ENCODE measurements around the gene CNN2. TPM values are rescaled to one million over a fixed set of nuclear protein-coding genes. Genes with fewer than 3 reads are reported as not detected.
A peak's percentile ranks its signal among the peaks of the same experiment; 100 is the strongest.

The CNN2 gene
- total RNA-seq, 3 donors from 2014 or later (not counting 1 experiment from before 2014, with no cell fraction given): 163 to 276 (median 179) TPM

DNA sequence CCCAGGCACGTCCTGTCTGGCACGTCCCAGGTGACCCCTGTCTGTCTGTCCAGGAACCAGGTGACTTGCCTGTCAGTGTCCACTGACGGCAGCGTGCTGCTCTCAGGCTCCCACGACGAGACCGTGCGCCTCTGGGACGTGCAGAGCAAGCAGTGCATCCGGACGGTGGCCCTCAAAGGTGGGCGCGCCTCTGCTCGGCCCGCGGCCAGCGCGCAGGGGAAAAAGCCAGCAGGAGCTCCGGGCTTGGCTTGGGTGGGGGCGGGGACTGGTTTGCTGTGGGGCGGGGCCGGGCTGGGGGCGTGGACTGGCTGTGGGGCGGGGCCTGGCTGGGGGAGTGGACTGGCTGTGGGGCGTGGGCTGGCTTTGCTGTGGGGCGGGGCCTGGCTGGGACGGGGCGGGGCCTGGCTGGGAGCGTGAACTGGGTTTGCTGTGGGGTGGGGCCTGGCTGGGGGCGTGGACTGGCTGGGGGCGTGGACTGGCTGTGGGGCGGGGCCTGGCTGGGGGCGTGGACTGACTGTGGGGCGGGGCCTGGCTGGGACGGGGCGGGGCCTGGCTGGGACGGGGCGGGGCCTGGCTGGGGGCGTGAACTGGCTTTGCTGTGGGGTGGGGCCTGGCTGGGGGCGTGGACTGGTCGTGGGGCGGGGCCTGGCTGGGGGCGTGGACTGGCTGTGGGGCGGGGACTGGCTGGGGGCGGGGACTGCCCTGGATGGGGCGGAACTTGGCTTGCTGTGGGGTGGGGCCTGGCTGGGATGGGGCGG, 35.1 kb upstream of the CNN2 start:
- no peak overlapping the region for H3K27ac Mint-ChIP-seq
- intact Hi-C loops (cut with micrococcal nuclease): no loop called here
- peaks cover 4 to 13% of the 10 kb centered on the region in 2 donors for H3K4me1 Mint-ChIP-seq
- peaks cover 12% of the 10 kb centered on the region for H3K36me3 ChIP-seq (ENCODE audit: control insufficient read depth, insufficient read depth, low read length)
- peaks cover 24% of the 10 kb centered on the region for H3K4me1 ChIP-seq (ENCODE audit: control insufficient read depth, insufficient read depth, low read length)
- no peak overlapping the region for H3K4me3 Mint-ChIP-seq
- H3K36me3 Mint-ChIP-seq: no peaks in the 10 kb centered on the region
- DNase-seq (peak in 1 of 2 donors; percentile 68), ATAC-seq (peak; percentile 64 to 77 (median 68))
- H3K27me3 ChIP-seq (ENCODE audit: control insufficient read depth, insufficient read depth, low read length): no peaks in the 10 kb centered on the region
- peaks cover 0 to 2% of the 10 kb centered on the region in 2 donors for H3K27me3 Mint-ChIP-seq (ENCODE audit: low read depth in 2 of 2)
- no peak for TF ChIP-seq CTCF (IDR thresholded peaks at IDR 0.05)
- no peaks in the 10 kb centered on the region for H3K9me3 ChIP-seq (ENCODE audit: control insufficient read depth, insufficient read depth, low read length)
- 95% methylated on average over 38 of the region's 47 CpGs for WGBS (ENCODE audit: insufficient coverage)
- H3K4me3 ChIP-seq (ENCODE audit: low read length): no peak overlapping the region
- no peaks in the 10 kb centered on the region for H3K9me3 Mint-ChIP-seq
- H3K27ac ChIP-seq (ENCODE audit: low read length): no peak overlapping the region

GRCh38 chr19:991932-992669, 34.3 kb upstream of the CNN2 start:
- DNase-seq: no peak
- H3K4me1 Mint-ChIP-seq: peaks cover 7 to 17% of the 10 kb centered on the region in 2 donors
- 96% methylated on average over 40 of the region's 42 CpGs for WGBS (ENCODE audit: insufficient coverage)

DNA sequence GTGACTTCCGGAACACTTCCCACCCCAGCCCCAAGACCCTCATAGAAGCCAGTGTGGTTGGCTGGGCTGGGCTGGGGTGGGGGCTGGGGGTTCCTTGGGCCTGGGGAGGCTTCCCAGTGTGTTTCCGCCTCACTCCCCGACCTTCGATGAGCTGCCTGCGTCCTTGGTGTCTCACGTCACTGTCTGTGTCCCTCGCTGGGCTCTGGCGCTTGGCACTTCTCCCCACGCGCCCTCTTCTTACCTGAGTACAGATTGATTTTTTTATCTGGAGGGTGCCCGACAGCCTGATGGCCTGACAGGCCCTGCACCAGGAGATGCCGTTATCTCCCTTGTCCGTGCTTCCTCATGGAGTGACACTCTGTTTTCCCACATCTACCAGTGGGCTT, 33.7 kb upstream of the CNN2 start:
- Histone ChIP-seq H3K4me3 (ENCODE audit: low read length) (no peak overlapping the region), H3K4me1 (ENCODE audit: control insufficient read depth, insufficient read depth, low read length) (peaks cover 34% of the 10 kb centered on the region), H3K27ac (ENCODE audit: low read length) (no peak overlapping the region), H3K27me3 (ENCODE audit: control insufficient read depth, insufficient read depth, low read length) (peaks cover 7% of the 10 kb centered on the region), H3K9me3 (ENCODE audit: control insufficient read depth, insufficient read depth, low read length) (no peaks in the 10 kb centered on the region), H3K36me3 (ENCODE audit: control insufficient read depth, insufficient read depth, low read length) (peaks cover 6% of the 10 kb centered on the region)
- peaks cover 7 to 17% of the 10 kb centered on the region in 2 donors for H3K4me1 Mint-ChIP-seq
- TF ChIP-seq CTCF (IDR thresholded peaks at IDR 0.05): no peak
- no peaks in the 10 kb centered on the region for H3K9me3 Mint-ChIP-seq
- DNase-seq (no peak), ATAC-seq (no peak)
- intact Hi-C loops (cut with micrococcal nuclease): no loop called here
- WGBS (ENCODE audit: insufficient coverage): 97% methylated on average over 12 of the region's 13 CpGs
- H3K4me3 Mint-ChIP-seq: no peak overlapping the region
- H3K27me3 Mint-ChIP-seq (ENCODE audit: low read depth in 2 of 2): peaks cover 0 to 5% of the 10 kb centered on the region in 2 donors
- no peaks in the 10 kb centered on the region for H3K36me3 Mint-ChIP-seq
- no peak overlapping the region for H3K27ac Mint-ChIP-seq

More at GRCh38 chr19:991932-992669, 34.3 kb upstream of the CNN2 start:
- H3K9me3 Mint-ChIP-seq: no peaks in the 10 kb centered on the region
- H3K27me3 Mint-ChIP-seq (ENCODE audit: low read depth in 2 of 2): peaks cover 0 to 5% of the 10 kb centered on the region in 2 donors
- intact Hi-C loops (cut with micrococcal nuclease): no loop called here
- no peaks in the 10 kb centered on the region for H3K36me3 Mint-ChIP-seq
- Histone ChIP-seq H3K36me3 (ENCODE audit: control insufficient read depth, insufficient read depth, low read length) (peaks cover 8% of the 10 kb centered on the region), H3K9me3 (ENCODE audit: control insufficient read depth, insufficient read depth, low read length) (no peaks in the 10 kb centered on the region), H3K27me3 (ENCODE audit: control insufficient read depth, insufficient read depth, low read length) (peaks cover 2% of the 10 kb centered on the region), H3K4me3 (ENCODE audit: low read length) (no peak overlapping the region), H3K27ac (ENCODE audit: low read length) (no peak overlapping the region), H3K4me1 (ENCODE audit: control insufficient read depth, insufficient read depth, low read length) (peaks cover 32% of the 10 kb centered on the region)
- no peak overlapping the region for H3K27ac Mint-ChIP-seq
- no peak for TF ChIP-seq CTCF (IDR thresholded peaks at IDR 0.05)
- no peak for ATAC-seq
- no peak overlapping the region for H3K4me3 Mint-ChIP-seq

Data from natural killer cell (primary cell).